Keratinocyte (primary cell): Measurements from ENCODE around the gene GEMIN5. TPM values are rescaled to one million over a fixed set of nuclear protein-coding genes. Genes with fewer than 3 reads are reported as not detected.

Source experiments
- DNase-seq: peaks from one replicate; pipeline ENCODE4 v3.0.0-alpha.2; 2011; ENCODE audit warnings: low read depth, missing footprints, low spot score
- FAIRE-seq: peaks from 2 replicates; lab custom pipeline; 2011; peaks lifted over from hg19 to GRCh38; lab: Jason Lieb, UNC
- H2AFZ ChIP-seq: 2 replicates; pipeline ENCODE4 v1.6.0; 2012; ENCODE audit warnings: low read length, control low read depth, inconsistent platforms; ENCODE audit not compliant: control insufficient read depth
- H3K27ac ChIP-seq: 2 replicates; pipeline ENCODE4 v1.5.1; 2011; ENCODE audit warnings: low read length; ENCODE audit not compliant: control insufficient read depth, insufficient read depth
- H3K27me3 ChIP-seq: 3 replicates; pipeline ENCODE4 v1.6.0; 2011; ENCODE audit warnings: low read length; ENCODE audit not compliant: control insufficient read depth, insufficient read depth; ENCODE audit errors: extremely low read depth
- H3K36me3 ChIP-seq, 2 experiments: 2 replicates in 1 of 2; 3 replicates in 1 of 2; pipeline ENCODE4 v1.5.1; 2011; ENCODE audit warnings: low read length in 2 of 2, mild to moderate bottlenecking in 1 of 2; ENCODE audit not compliant: control insufficient read depth in 2 of 2, insufficient read depth in 2 of 2; ENCODE audit errors: extremely low read depth in 1 of 2
- H3K4me1 ChIP-seq: 3 replicates; pipeline ENCODE4 v1.5.1; 2011; ENCODE audit warnings: low read length; ENCODE audit not compliant: control insufficient read depth, insufficient read depth; ENCODE audit errors: extremely low read depth
- H3K4me2 ChIP-seq: 3 replicates; pipeline ENCODE4 v1.6.0; 2011; ENCODE audit warnings: low read depth, low read length; ENCODE audit not compliant: control insufficient read depth, insufficient read depth; ENCODE audit errors: extremely low read depth
- H3K4me3 ChIP-seq, 3 experiments: fragments of 200-600 bp in 1 of 3; sonication (generic) in 1 of 3; 2 replicates in 2 of 3; 3 replicates in 1 of 3; pipeline ENCODE4 v1.5.1; 2011 to 2016; ENCODE audit warnings: low read length in 3 of 3, mild to moderate bottlenecking in 3 of 3, control low read depth in 2 of 3, inconsistent platforms in 1 of 3, low read depth in 1 of 3, mixed read lengths in 1 of 3, mixed run types in 1 of 3, moderate library complexity in 1 of 3; ENCODE audit not compliant: control insufficient read depth in 2 of 3, insufficient read depth in 2 of 3; ENCODE audit errors: extremely low read depth in 1 of 3
- H3K79me2 ChIP-seq: 2 replicates; pipeline ENCODE4 v1.6.0; 2012; ENCODE audit warnings: low read length; ENCODE audit not compliant: control insufficient read depth, insufficient read depth
- H3K9ac ChIP-seq: 3 replicates; pipeline ENCODE4 v1.6.0; 2011; ENCODE audit warnings: low read length; ENCODE audit not compliant: control insufficient read depth, insufficient read depth; ENCODE audit errors: extremely low read depth
- H3K9me1 ChIP-seq: 3 replicates; pipeline ENCODE4 v1.6.0; 2011; ENCODE audit warnings: low read length; ENCODE audit not compliant: control insufficient read depth, insufficient read depth; ENCODE audit errors: extremely low read depth
- H3K9me3 ChIP-seq: 2 replicates; pipeline ENCODE4 v1.5.1; 2012; ENCODE audit warnings: low read depth, low read length; ENCODE audit not compliant: control insufficient read depth
- H4K20me1 ChIP-seq: 3 replicates; pipeline ENCODE4 v1.6.0; 2011; ENCODE audit warnings: low read length; ENCODE audit not compliant: control insufficient read depth, insufficient read depth; ENCODE audit errors: extremely low read depth
- CTCF ChIP-seq, 3 experiments: IDR thresholded peaks in 1 of 3; conservative IDR thresholded peaks in 1 of 3; optimal IDR thresholded peaks in 1 of 3; 2 replicates in 2 of 3; 3 replicates in 1 of 3; pipeline versions ENCODE3 to v1.5.1; 2011; ENCODE audit warnings: low read length in 3 of 3, mild to moderate bottlenecking in 3 of 3, moderate library complexity in 2 of 3, control low read depth in 1 of 3, inconsistent platforms in 1 of 3; ENCODE audit not compliant: insufficient read depth in 2 of 3; ENCODE audit errors: extremely low read depth in 1 of 3
- EZH2 ChIP-seq: IDR thresholded peaks from one replicate; pipeline ENCODE4 v1.6.1; 2012; ENCODE audit warnings: inconsistent platforms, mild to moderate bottlenecking, low read length, moderate library complexity
- dilution Hi-C: fragments of 300-500 bp; cut with MboI; formaldehyde crosslinking; loops from one replicate; pipeline ENCODE4 v1.7.0; 2020; ENCODE audit warnings: low sequenced_read_pairs; ENCODE audit not compliant: extremely low pct_ligation_motif_present
- polyA plus RNA-seq, 5 experiments: library from polyadenylated mRNA; depleted of rRNA in 3 of 5; stranded (reverse) in 3 of 5; stranded (forward) in 1 of 5; unstranded in 1 of 5; fragments of >200 nt; gene quantifications; 1 replicate in 1 of 5; 2 replicates in 3 of 5; 3 replicates in 1 of 5; pipeline versions ENCODE4 v1.2.1 to v1.2.3, GENCODE V29; 2011 to 2012; ENCODE audit warnings: missing spikeins in 2 of 5, low read depth in 1 of 5, low replicate concordance in 1 of 5

GEMIN5 gene
- polyA plus RNA-seq, 1 donor (not counting 4 experiments of a cell fraction or from before 2014, with no cell fraction given) = 12.5 TPM

- DNase-seq = no peak
- peaks cover 56% of the 10 kb centered on the region for H3K79me2 ChIP-seq
- no peak overlapping the region for H3K9ac ChIP-seq
- H3K9me1 ChIP-seq = no peaks in the 10 kb centered on the region
- dilution Hi-C loops = no loop called here
- H3K4me3 ChIP-seq = no peak overlapping the region
- no peaks in the 10 kb centered on the region for H3K9me3 ChIP-seq
- H3K4me1 ChIP-seq = peaks cover 12% of the 10 kb centered on the region
- H3K27ac ChIP-seq = no peak overlapping the region
- TF ChIP-seq EZH2 (no peak), CTCF (optimal IDR thresholded peaks at IDR 0.05 in 1 of 3, IDR thresholded peaks at IDR 0.05 in 1 of 3, conservative IDR thresholded peaks at IDR 0.05 in 1 of 3; ENCODE audit: extremely low read depth in 1 of 3, insufficient read depth in 2 of 3, low read length in 3 of 3) (no peak)
- H3K27me3 ChIP-seq = no peaks in the 10 kb centered on the region
- H4K20me1 ChIP-seq = no peaks in the 10 kb centered on the region
- no peak for FAIRE-seq
- H2AFZ ChIP-seq = no peak overlapping the region
- H3K36me3 ChIP-seq = peaks cover 4 to 6% of the 10 kb centered on the region in 2 experiments
- H3K4me2 ChIP-seq = no peak overlapping the region
These were observed 5.5 kb upstream of the GEMIN5 start for GRCh38 chr5:154943527-154943926.

- Histone ChIP-seq H3K4me2 (peak within 1 kb of the TSS; percentile 87), H3K36me3 (peaks cover 3 to 4% of the 10 kb centered on the region in 2 experiments), H3K9me1 (no peaks in the 10 kb centered on the region), H4K20me1 (no peaks in the 10 kb centered on the region), H3K27ac (peak within 1 kb of the TSS; percentile 62), H3K4me1 (peaks cover 25% of the 10 kb centered on the region), H3K9me3 (no peaks in the 10 kb centered on the region), H3K9ac (peak within 1 kb of the TSS; percentile 85), H3K79me2 (peaks cover 50% of the 10 kb centered on the region), H3K4me3 (peak within 1 kb of the TSS; percentile 58 to 78 (median 75)), H2AFZ (peak within 1 kb of the TSS; percentile 94), H3K27me3 (no peaks in the 10 kb centered on the region)
- FAIRE-seq = peak; percentile 77
- DNase-seq = peak; percentile 79
- TF ChIP-seq CTCF (optimal IDR thresholded peaks at IDR 0.05 in 1 of 3, IDR thresholded peaks at IDR 0.05 in 1 of 3, conservative IDR thresholded peaks at IDR 0.05 in 1 of 3; ENCODE audit: extremely low read depth in 1 of 3, insufficient read depth in 2 of 3, low read length in 3 of 3) (no peak), EZH2 (no peak)
- dilution Hi-C loops = no loop called here
These were observed 3.0 kb upstream of the GEMIN5 start, which contains the start of gene MRPL22 for GRCh38 chr5:154940772-154941620. Gene MRPL22, plus strand, starts transcription at chr5:154941073. Its CDS starts 38 bp downstream, at chr5:154941111.
